IMR-90 (cell line): ENCODE data around the gene AGAP1. TPM values are rescaled to one million over a fixed set of nuclear protein-coding genes. Genes with fewer than 3 reads are reported as not detected.

Source experiments
- ATAC-seq: fragments of 200-7000 bp; cut with Tn5 transposase; 2 replicates; pipeline ENCODE4 v1.9.1; 2020; ENCODE audit warnings: low read depth, mild to moderate bottlenecking, moderate library complexity
- BruUV-seq: library from RNA; stranded (reverse); fragments of 400-500 nt; replicated peaks from 2 replicates; lab custom pipeline; 2021; lab: Mats Ljungman, UMichigan
- CTCF ChIA-PET: fragments of 300-600 bp; formaldehyde crosslinking; extraction: SDS; loops from one replicate; lab custom pipeline; 2021; ENCODE audit warnings: antibody characterized with exemption; lab: Yijun Ruan, JAX
- POLR2A ChIA-PET: fragments of 300-600 bp; sonication (Branson Sonifier 250); formaldehyde crosslinking; loops from one replicate; lab custom pipeline; 2022; ENCODE audit warnings: antibody characterized with exemption; ENCODE audit not compliant: unreplicated experiment; lab: Charles Lee
- DNase-seq: peaks from one replicate; pipeline ENCODE4 v3.0.0; 2013
- H2AFZ ChIP-seq: replicated peaks from 2 replicates; pipeline ENCODE3; 2013; ENCODE audit warnings: low read length, mild to moderate bottlenecking; ENCODE audit not compliant: poor library complexity
- H2AK5ac ChIP-seq: 2 replicates; pipeline ENCODE4 v1.6.1; 2013; ENCODE audit warnings: low read depth, low read length, inconsistent platforms
- H2AK9ac ChIP-seq: replicated peaks from 2 replicates; pipeline ENCODE3; 2013; ENCODE audit warnings: mild to moderate bottlenecking, low read depth, low read length, moderate library complexity; ENCODE audit not compliant: poor library complexity
- H2BK120ac ChIP-seq: 2 replicates; pipeline ENCODE4 v1.6.1; 2013; ENCODE audit warnings: low read depth, low read length, inconsistent platforms
- H2BK15ac ChIP-seq: 3 replicates; pipeline ENCODE4 v1.6.1; 2013; ENCODE audit warnings: low read depth, low read length, inconsistent platforms
- H2BK20ac ChIP-seq: 2 replicates; pipeline ENCODE4 v1.6.1; 2013; ENCODE audit warnings: low read depth, mild to moderate bottlenecking, inconsistent platforms, low read length, moderate library complexity
- H2BK5ac ChIP-seq: 2 replicates; pipeline ENCODE4 v1.6.1; 2013; ENCODE audit warnings: mild to moderate bottlenecking, low read depth, low read length, inconsistent platforms; ENCODE audit not compliant: poor library complexity, severe bottlenecking
- H3K14ac ChIP-seq: replicated peaks from 2 replicates; pipeline ENCODE4 v1.6.1; 2013; ENCODE audit warnings: low read depth, low read length, inconsistent platforms
- H3K18ac ChIP-seq: 2 replicates; pipeline ENCODE4 v1.6.1; 2013; ENCODE audit warnings: low read depth, low read length, control low read depth
- H3K23ac ChIP-seq: 2 replicates; pipeline ENCODE4 v1.6.1; 2013; ENCODE audit warnings: low read depth, low read length, inconsistent platforms
- H3K27ac ChIP-seq: 2 replicates; pipeline ENCODE4 v1.5.1; 2013; ENCODE audit warnings: mild to moderate bottlenecking, control low read depth, low read length; ENCODE audit not compliant: insufficient read depth
- H3K27me3 ChIP-seq: 2 replicates; pipeline ENCODE4 v1.6.1; 2013; ENCODE audit warnings: low read length; ENCODE audit not compliant: control insufficient read depth, insufficient read depth
- H3K36me3 ChIP-seq: 2 replicates; pipeline ENCODE4 v1.6.1; 2013; ENCODE audit warnings: low read length, mixed read lengths; ENCODE audit not compliant: control insufficient read depth, insufficient read depth
- H3K4ac ChIP-seq: 2 replicates; pipeline ENCODE4 v1.6.1; 2013; ENCODE audit warnings: low read depth, low read length, inconsistent platforms
- H3K4me1 ChIP-seq: 2 replicates; pipeline ENCODE4 v1.6.1; 2013; ENCODE audit warnings: low read length, mixed read lengths; ENCODE audit not compliant: control insufficient read depth, insufficient read depth
- H3K4me2 ChIP-seq: 2 replicates; pipeline ENCODE4 v1.6.1; 2013; ENCODE audit warnings: low read depth, mild to moderate bottlenecking, control low read depth, low read length, moderate library complexity
- H3K4me3 ChIP-seq: 2 replicates; pipeline ENCODE4 v1.5.1; 2013; ENCODE audit warnings: low read depth, mild to moderate bottlenecking, control low read depth, low read length, moderate library complexity; ENCODE audit not compliant: insufficient read depth
- H3K56ac ChIP-seq: 2 replicates; pipeline ENCODE4 v1.6.1; 2013; ENCODE audit warnings: low read length, inconsistent platforms; ENCODE audit not compliant: insufficient read depth; ENCODE audit errors: extremely low read depth
- H3K79me1 ChIP-seq, 2 experiments: 2 replicates each; pipeline ENCODE4 v1.6.1; 2013; ENCODE audit warnings: low read length in 2 of 2, inconsistent platforms in 1 of 2, low read depth in 1 of 2
- H3K9ac ChIP-seq: 2 replicates; pipeline ENCODE4 v1.6.1; 2013; ENCODE audit warnings: low read depth, low read length, control low read depth
- H3K9me1 ChIP-seq: 2 replicates; pipeline ENCODE4 v1.6.1; 2013; ENCODE audit warnings: low read length, inconsistent platforms; ENCODE audit not compliant: insufficient read depth
- H3K9me3 ChIP-seq: 2 replicates; pipeline ENCODE4 v1.6.1; 2013; ENCODE audit warnings: low read length; ENCODE audit not compliant: control insufficient read depth, insufficient read depth
- H4K20me1 ChIP-seq: 2 replicates; pipeline ENCODE4 v1.6.1; 2013; ENCODE audit warnings: low read length, inconsistent platforms; ENCODE audit not compliant: insufficient read depth
- H4K5ac ChIP-seq: 2 replicates; pipeline ENCODE4 v1.6.1; 2013; ENCODE audit warnings: mild to moderate bottlenecking, low read depth, low read length, control low read depth
- H4K8ac ChIP-seq, 2 experiments: 2 replicates each; pipeline ENCODE4 v1.6.1; 2013; ENCODE audit warnings: low read depth in 2 of 2, low read length in 2 of 2, control low read depth in 1 of 2, inconsistent platforms in 1 of 2
- H4K91ac ChIP-seq: 2 replicates; pipeline ENCODE4 v1.6.1; 2013; ENCODE audit warnings: low read depth, low read length, inconsistent platforms; ENCODE audit not compliant: insufficient read depth
- BHLHE40 ChIP-seq: fragments of 150-350 bp; IDR thresholded peaks from 2 replicates; pipeline ENCODE4 v1.6.1; 2016; ENCODE audit warnings: mild to moderate bottlenecking, low read depth, low read length
- CEBPB ChIP-seq: IDR thresholded peaks from 2 replicates; pipeline ENCODE4 v1.6.1; 2012; ENCODE audit warnings: low read depth, low read length, improper control_type of control experiment
- CHD1 ChIP-seq: IDR thresholded peaks from 2 replicates; pipeline ENCODE4 v1.6.1; 2012; ENCODE audit warnings: low read depth, low read length, improper control_type of control experiment
- CTCF ChIP-seq: conservative IDR thresholded peaks from 2 replicates; pipeline ENCODE4 v1.5.1; 2012; ENCODE audit warnings: mild to moderate bottlenecking, low read depth, low read length, improper control_type of control experiment
- ELK1 ChIP-seq: fragments of 150-350 bp; IDR thresholded peaks from 2 replicates; pipeline ENCODE4 v1.6.1; 2016; ENCODE audit warnings: low read depth, mild to moderate bottlenecking, low read length, moderate library complexity, borderline replicate concordance
- FOS ChIP-seq: fragments of 150-350 bp; IDR thresholded peaks from 2 replicates; pipeline ENCODE4 v1.6.1; 2016; ENCODE audit warnings: low read depth, low read length
- MAFK ChIP-seq: IDR thresholded peaks from 2 replicates; pipeline ENCODE4 v1.6.1; 2012; ENCODE audit warnings: low read depth, low read length, improper control_type of control experiment
- MAZ ChIP-seq: IDR thresholded peaks from 2 replicates; pipeline ENCODE4 v1.6.1; 2012; ENCODE audit warnings: low read depth, mild to moderate bottlenecking, low read length, improper control_type of control experiment, moderate library complexity, borderline replicate concordance
- MXI1 ChIP-seq: IDR thresholded peaks from 2 replicates; pipeline ENCODE4 v1.6.1; 2012; ENCODE audit warnings: low read depth, mild to moderate bottlenecking, low read length, moderate library complexity, borderline replicate concordance
- NFE2L2 ChIP-seq: fragments of 150-350 bp; IDR thresholded peaks from 2 replicates; pipeline ENCODE4 v1.6.1; 2016; ENCODE audit warnings: low read depth, mild to moderate bottlenecking, low read length
- POLR2A ChIP-seq: IDR thresholded peaks from 2 replicates; pipeline ENCODE4 v1.6.1; 2012; ENCODE audit warnings: mild to moderate bottlenecking, low read depth, low read length
- RAD21 ChIP-seq: IDR thresholded peaks from 2 replicates; pipeline ENCODE4 v1.6.1; 2012; ENCODE audit warnings: low read length, improper control_type of control experiment
- RCOR1 ChIP-seq: IDR thresholded peaks from 2 replicates; pipeline ENCODE4 v1.6.1; 2012; ENCODE audit warnings: mild to moderate bottlenecking, low read length, improper control_type of control experiment; ENCODE audit not compliant: insufficient replicate concordance
- RFX5 ChIP-seq: IDR thresholded peaks from 2 replicates; pipeline ENCODE4 v1.8.0; 2012; ENCODE audit warnings: low read depth, mild to moderate bottlenecking, low read length, moderate library complexity
- SMC3 ChIP-seq: fragments of 150-350 bp; IDR thresholded peaks from 2 replicates; pipeline ENCODE4 v1.6.1; 2016; ENCODE audit warnings: low read depth, mild to moderate bottlenecking, antibody characterized with exemption, low read length, moderate library complexity
- USF2 ChIP-seq: fragments of 150-350 bp; IDR thresholded peaks from 2 replicates; pipeline ENCODE4 v1.6.1; 2017; ENCODE audit warnings: mild to moderate bottlenecking, antibody characterized with exemption, low read length, low read depth
- WGBS, 2 experiments: methylation state at CpG; one replicate each; pipeline versions ENCODE4 v1.1.5 to v1.1.7; 2013; ENCODE audit warnings: missing lambda C conversion rate in 2 of 2; ENCODE audit not compliant: insufficient read length in 1 of 2; ENCODE audit errors: extremely low coverage in 2 of 2; 5-methylcytosine and 5-hydroxymethylcytosine counted together
- dilution Hi-C: fragments of 300-500 bp; cut with HindIII; formaldehyde crosslinking; loops from one replicate; pipeline ENCODE4 v1.14.3; 2018; ENCODE audit warnings: low sequenced_read_pairs; ENCODE audit not compliant: unreplicated experiment
- in situ Hi-C: fragments of 300-500 bp; cut with MboI; formaldehyde crosslinking; loops from 3 replicates; pipeline ENCODE4 v1.14.3; 2019; ENCODE audit warnings: low sequenced_read_pairs, inconsistent platforms, mixed read lengths
- intact Hi-C: fragments of 100-400 bp; cut with micrococcal nuclease; formaldehyde crosslinking; loops from 2 replicates; pipeline ENCODE4 v1.10.0; 2022
- polyA plus RNA-seq, 3 experiments: library from polyadenylated mRNA; depleted of rRNA; stranded (reverse); fragments of >200 nt; gene quantifications; 2 replicates each; pipeline ENCODE4 v1.2.3, GENCODE V29; 2012; ENCODE audit warnings: low replicate concordance in 1 of 3
- total RNA-seq: library from RNA; depleted of rRNA; stranded (reverse); fragments of >200 nt; gene quantifications from 2 replicates; pipeline ENCODE4 v1.2.3, GENCODE V29; 2012

Gene AGAP1
- total and polyA plus RNA-seq, 2 of the 4 experiments (the other 2 are of a cell fraction), result 15.1 to 16.4 TPM

- Histone ChIP-seq H4K91ac (no peak overlapping the region), H3K23ac (no peak overlapping the region), H3K14ac (no peak overlapping the region), H3K4me2 (no peak overlapping the region), H4K5ac (no peak overlapping the region), H2BK120ac (no peak overlapping the region), H2BK15ac (no peak overlapping the region), H3K9ac (no peak overlapping the region), H2BK20ac (no peak overlapping the region), H3K36me3 (no peaks in the 10 kb centered on the region), H3K4me3 (no peak overlapping the region), H3K18ac (no peak overlapping the region), H4K20me1 (peaks cover 51% of the 10 kb centered on the region), H3K9me1 (peaks cover 18% of the 10 kb centered on the region), H2AFZ (no peak overlapping the region), H4K8ac (no peak overlapping the region), H2BK5ac (no peak overlapping the region), H3K4me1 (peaks cover 5% of the 10 kb centered on the region), H3K27ac (no peak overlapping the region), H3K9me3 (no peaks in the 10 kb centered on the region), H3K4ac (no peak overlapping the region), H3K79me1 (peaks cover 30 to 56% of the 10 kb centered on the region in 2 experiments), H2AK5ac (peak overlapping the region; percentile 30; the same call in 1 of the 2 replicates), H3K56ac (no peak overlapping the region), H3K27me3 (no peaks in the 10 kb centered on the region), H2AK9ac (no peak overlapping the region)
- no TSS peak for BruUV-seq
- no peak for TF ChIP-seq MAFK
- no peak for TF ChIP-seq RFX5
- no peak for TF ChIP-seq NFE2L2
- no peak for TF ChIP-seq SMC3
- TF ChIP-seq BHLHE40, result no peak
- TF ChIP-seq POLR2A, result no peak
- TF ChIP-seq MXI1, result no peak
- TF ChIP-seq RAD21, result no peak
- TF ChIP-seq FOS, result no peak
- no peak for TF ChIP-seq ELK1
- TF ChIP-seq CHD1, result no peak
- TF ChIP-seq MAZ, result no peak
- no peak for TF ChIP-seq USF2
- no peak for TF ChIP-seq RCOR1
- TF ChIP-seq CEBPB, result no peak
- TF ChIP-seq CTCF, result no peak
- CTCF ChIA-PET, result no interaction called here
- POLR2A ChIA-PET, result no interaction called here
- intact Hi-C loops, result no loop called here
- 100% methylated on average over 1 of the region's 10 CpGs; no CpG with 5 or more reads in 1 of the 2 experiments for WGBS, 2 experiments
- ATAC-seq (no peak), DNase-seq (no peak)
- in situ Hi-C loops, result no loop called here
- dilution Hi-C loops, result no loop called here
Measured at GRCh38 chr2:235703711-235704295, 210.0 kb downstream of the AGAP1 start.
